T-cell (primary cell): ENCODE data around the gene ABCA7. TPM values are rescaled to one million over a fixed set of nuclear protein-coding genes. Genes with fewer than 3 reads are reported as not detected.

Experiments used
- ATAC-seq, 4 experiments: fragments of 200-7000 bp in 3 of 4; fragments of 150-1000 bp in 1 of 4; cut with Tn5 transposase; replicated peaks in 1 of 4; 1 replicate in 3 of 4; 2 replicates in 1 of 4; pipeline ENCODE4 v1.10.0; 2021; ENCODE audit warnings: moderate library complexity in 3 of 4, mild to moderate bottlenecking in 2 of 4, moderate number of reproducible peaks in 1 of 4
- CTCF ChIA-PET, 2 donors: fragments of 300-600 bp; sonication (Branson Sonifier 250); formaldehyde crosslinking; loops; one replicate each; lab custom pipeline; 2022; ENCODE audit warnings: antibody characterized with exemption in 2 of 2; lab: Charles Lee
- POLR2A ChIA-PET, 2 donors: fragments of 300-600 bp; sonication (Branson Sonifier 250); formaldehyde crosslinking; loops; one replicate each; lab custom pipeline; 2022; ENCODE audit warnings: antibody characterized with exemption in 2 of 2; lab: Charles Lee
- DNase-seq, 35 experiments: peaks; one replicate each; pipeline versions ENCODE4 v3.0.0 to v3.0.0-alpha.2; 2013 to 2023
- H3K27ac ChIP-seq: one replicate; pipeline ENCODE4 v1.5.1; 2013; ENCODE audit warnings: low read length
- H3K27me3 ChIP-seq, 2 experiments: replicated peaks in 1 of 2; 1 replicate in 1 of 2; 2 replicates in 1 of 2; pipeline versions ENCODE4 v1.6.1 to v1.7.0; 2013; ENCODE audit warnings: low read length in 1 of 2, mixed read lengths in 1 of 2; ENCODE audit not compliant: control insufficient read depth in 2 of 2, insufficient read depth in 2 of 2; ENCODE audit errors: extremely low read depth in 1 of 2
- H3K36me3 ChIP-seq, 2 donors: 1 replicate in 1 of 2; 2 replicates in 1 of 2; pipeline versions ENCODE4 v1.6.1 to v1.7.0; 2013; ENCODE audit warnings: low read length in 1 of 2; ENCODE audit not compliant: control insufficient read depth in 2 of 2, insufficient read depth in 1 of 2; ENCODE audit errors: extremely low read depth in 1 of 2
- H3K4me1 ChIP-seq, 2 experiments: 1 replicate in 1 of 2; 2 replicates in 1 of 2; pipeline versions ENCODE4 v1.6.1 to v1.7.0; 2013; ENCODE audit warnings: low read length in 2 of 2, mixed read lengths in 1 of 2; ENCODE audit not compliant: insufficient read depth in 2 of 2, control insufficient read depth in 1 of 2; ENCODE audit errors: extremely low read depth in 1 of 2
- H3K4me3 ChIP-seq, 2 donors: 1 replicate in 1 of 2; 2 replicates in 1 of 2; pipeline versions ENCODE4 v1.5.1 to v1.7.0; 2013; ENCODE audit warnings: mild to moderate bottlenecking in 2 of 2, low read length in 1 of 2, moderate library complexity in 1 of 2; ENCODE audit not compliant: control insufficient read depth in 1 of 2; ENCODE audit errors: extremely low read depth in 1 of 2
- H3K9me3 ChIP-seq: 2 replicates; pipeline ENCODE4 v1.7.0; 2013
- H3K27ac Mint-ChIP-seq, 2 donors: one replicate each; pipeline ENCODE4 v1.8.0; 2020 to 2021; ENCODE audit warnings: mild to moderate bottlenecking in 2 of 2, mixed read lengths in 2 of 2
- H3K27me3 Mint-ChIP-seq, 2 donors: one replicate each; pipeline ENCODE4 v1.8.0; 2021 to 2022; ENCODE audit warnings: mixed read lengths in 2 of 2
- H3K36me3 Mint-ChIP-seq: one replicate; pipeline ENCODE4 v1.8.0; 2021; ENCODE audit warnings: mixed read lengths
- H3K4me1 Mint-ChIP-seq, 3 donors: one replicate each; pipeline ENCODE4 v1.8.0; 2020 to 2022; ENCODE audit warnings: mixed read lengths in 3 of 3, mild to moderate bottlenecking in 1 of 3
- H3K4me3 Mint-ChIP-seq, 3 donors: one replicate each; pipeline ENCODE4 v1.8.0; 2020 to 2022; ENCODE audit warnings: mild to moderate bottlenecking in 3 of 3, mixed read lengths in 3 of 3, moderate library complexity in 3 of 3
- H3K9me3 Mint-ChIP-seq, 3 donors: one replicate each; pipeline ENCODE4 v1.8.0; 2020 to 2022; ENCODE audit warnings: mixed read lengths in 3 of 3
- WGBS: methylation state at CpG from one replicate; pipeline ENCODE4 v1.1.5; 2013; ENCODE audit warnings: missing lambda C conversion rate; ENCODE audit not compliant: insufficient coverage; 5-methylcytosine and 5-hydroxymethylcytosine counted together
- total RNA-seq, 35 experiments: library from RNA in 6 of 35; stranded (reverse) in 6 of 35; fragments of 120-200 nt in 1 of 35; gene quantifications; one replicate each; pipeline versions ENCODE4 v1.2.1 to v1.2.4 and lab custom pipeline; 2013 to 2026

The ABCA7 gene
- total RNA-seq, 5 donors from 2014 or later (not counting 1 experiment from before 2014, with no cell fraction given): 166 to 217 (median 178) TPM

GRCh38 chr19:996051-996838 lies 43.7 kb upstream of the ABCA7 start:
- H3K4me1 Mint-ChIP-seq: peaks cover 10 to 19% (median 14%) of the 10 kb centered on the region in 3 donors
- no peaks in the 10 kb centered on the region for H3K9me3 ChIP-seq
- 22% methylated on average over 60 of the region's 64 CpGs for WGBS
- ChIA-PET POLR2A (no interaction called here), CTCF (interaction anchor here in 1 of 2 donors (0.6 to 1.0 kb wide), 3 partner anchors 12 to 82 kb away, joined by 3 to 9 read pairs (median 3); partner anchors contain the start of gene WDR18)
- ATAC-seq: peak; percentile 50 to 82 (median 61)
- peak overlapping the region; percentile 45 to 52 for H3K4me3 ChIP-seq
- no peaks in the 10 kb centered on the region for H3K9me3 Mint-ChIP-seq
- peaks cover 2 to 31% of the 10 kb centered on the region in 2 experiments for H3K4me1 ChIP-seq
- peaks cover 13 to 22% of the 10 kb centered on the region in 2 donors for H3K27me3 Mint-ChIP-seq
- H3K36me3 Mint-ChIP-seq: peaks cover 3% of the 10 kb centered on the region
- peak; percentile 45 to 95 (median 80) for DNase-seq
- peak overlapping the region; percentile 49 to 69 for H3K27ac Mint-ChIP-seq
- H3K27me3 ChIP-seq: peaks cover 7 to 51% of the 10 kb centered on the region in 2 experiments
- H3K27ac ChIP-seq: peak overlapping the region; percentile 35
- peak overlapping the region; percentile 68 to 79 (median 70) for H3K4me3 Mint-ChIP-seq
- H3K36me3 ChIP-seq: peaks cover 3 to 22% of the 10 kb centered on the region in 2 donors

GRCh38 chr19:998064-998463 lies 41.8 kb upstream of the ABCA7 start:
- no peaks in the 10 kb centered on the region for H3K9me3 ChIP-seq
- 63% methylated on average over 4 of the region's 6 CpGs for WGBS
- H3K27me3 ChIP-seq: peaks cover 7 to 68% of the 10 kb centered on the region in 2 experiments
- Mint-ChIP-seq H3K27me3 (peaks cover 17 to 29% of the 10 kb centered on the region in 2 donors), H3K27ac (no peak overlapping the region), H3K9me3 (no peaks in the 10 kb centered on the region), H3K4me3 (no peak overlapping the region), H3K36me3 (no peaks in the 10 kb centered on the region), H3K4me1 (peaks cover 15 to 21% (median 15%) of the 10 kb centered on the region in 3 donors)
- POLR2A ChIA-PET: interaction anchor here in 1 of 2 donors (0.7 kb wide), 1 partner anchor 149 kb away, joined by 4 read pairs; no protein-coding TSS in a partner anchor
- no peak overlapping the region for H3K4me3 ChIP-seq
- no peak overlapping the region for H3K27ac ChIP-seq
- ATAC-seq (no peak), DNase-seq (no peak)
- peaks cover 0 to 13% of the 10 kb centered on the region in 2 donors for H3K36me3 ChIP-seq
- H3K4me1 ChIP-seq: peaks cover 2 to 39% of the 10 kb centered on the region in 2 experiments
- CTCF ChIA-PET: interaction anchor here in 1 of 2 donors (0.7 kb wide), 1 partner anchor 255 kb away, joined by 5 read pairs; no protein-coding TSS in a partner anchor

GRCh38 chr19:999379-999719 lies 40.6 kb upstream of the ABCA7 start:
- ChIA-PET CTCF (interaction anchor here (0.6 to 0.9 kb wide), 2 partner anchors 62 to 207 kb away, joined by 3 read pairs; no protein-coding TSS in a partner anchor), POLR2A (interaction anchor here in 1 of 2 donors (0.7 kb wide), 1 partner anchor 469 kb away, joined by 3 read pairs; no protein-coding TSS in a partner anchor)
- Histone ChIP-seq H3K36me3 (peaks cover 0 to 3% of the 10 kb centered on the region in 2 donors), H3K9me3 (no peaks in the 10 kb centered on the region), H3K27me3 (peaks cover 7 to 74% of the 10 kb centered on the region in 2 experiments), H3K4me3 (no peak overlapping the region), H3K27ac (no peak overlapping the region), H3K4me1 (peaks cover 2 to 39% of the 10 kb centered on the region in 2 experiments)
- Mint-ChIP-seq H3K9me3 (no peaks in the 10 kb centered on the region), H3K4me1 (peaks cover 15 to 21% (median 15%) of the 10 kb centered on the region in 3 donors), H3K36me3 (no peaks in the 10 kb centered on the region), H3K27me3 (peaks cover 17 to 29% of the 10 kb centered on the region in 2 donors), H3K4me3 (peak overlapping the region in 2 of 3 donors; percentile 54 to 66), H3K27ac (peak overlapping the region in 1 of 2 donors; percentile 57)
- no peak for DNase-seq
- ATAC-seq: no peak
- 65% methylated on average over 3 of the region's 3 CpGs for WGBS

- ChIA-PET POLR2A (no interaction called here), CTCF (interaction anchor here in 1 of 2 donors (0.9 kb wide), 1 partner anchor 208 kb away, joined by 3 read pairs; no protein-coding TSS in a partner anchor)
- no peaks in the 10 kb centered on the region for H3K9me3 Mint-ChIP-seq
- Histone ChIP-seq H3K27me3 (peaks cover 7 to 74% of the 10 kb centered on the region in 2 experiments), H3K36me3 (no peaks in the 10 kb centered on the region), H3K4me3 (peak within 1 kb of the TSS in 1 of 2 donors; percentile 32), H3K4me1 (peaks cover 2 to 39% of the 10 kb centered on the region in 2 experiments), H3K9me3 (no peaks in the 10 kb centered on the region), H3K27ac (no peak within 1 kb of the TSS)
- peak within 1 kb of the TSS in 1 of 2 donors; percentile 57 for H3K27ac Mint-ChIP-seq
- WGBS: 1% methylated on average over 43 of the region's 43 CpGs
- H3K36me3 Mint-ChIP-seq: no peaks in the 10 kb centered on the region
- H3K4me1 Mint-ChIP-seq: peaks cover 15 to 21% (median 15%) of the 10 kb centered on the region in 3 donors
- DNase-seq (peak in 32 of 35 experiments; percentile 29 to 74 (median 48)), ATAC-seq (peak; percentile 20 to 55 (median 30))
- peaks cover 17 to 29% of the 10 kb centered on the region in 2 donors for H3K27me3 Mint-ChIP-seq
- H3K4me3 Mint-ChIP-seq: peak within 1 kb of the TSS; percentile 36 to 66 (median 54)
Measured at GRCh38 chr19:1000095-1000494, 39.8 kb upstream of the ABCA7 start, which contains the start of gene GRIN3B. GRIN3B (plus strand) TSS chr19:1000419; CDS start chr19:1000438, 19 bp downstream.

GRCh38 chr19:1000591-1001537 lies 39.0 kb upstream of the ABCA7 start:
- H3K27ac Mint-ChIP-seq: no peak overlapping the region

More at GRCh38 chr19:1000591-1001537, 39.0 kb upstream of the ABCA7 start:
- 3% methylated on average over 66 of the region's 73 CpGs for WGBS
- H3K27ac ChIP-seq: no peak overlapping the region
- no peaks in the 10 kb centered on the region for H3K36me3 ChIP-seq
- peaks cover 7 to 68% of the 10 kb centered on the region in 2 experiments for H3K27me3 ChIP-seq
- POLR2A ChIA-PET: interaction anchor here in 1 of 2 donors (0.7 to 1.1 kb wide), 2 partner anchors 16 to 19 kb away, joined by 3 read pairs; no protein-coding TSS in a partner anchor
- peak overlapping the region in 1 of 2 donors; percentile 32 for H3K4me3 ChIP-seq
- Mint-ChIP-seq H3K36me3 (no peaks in the 10 kb centered on the region), H3K4me3 (peak overlapping the region; percentile 13 to 56 (median 36)), H3K9me3 (no peaks in the 10 kb centered on the region), H3K27me3 (peaks cover 17 to 29% of the 10 kb centered on the region in 2 donors), H3K4me1 (peaks cover 15 to 21% (median 15%) of the 10 kb centered on the region in 3 donors)
- ATAC-seq: no peak
- peaks cover 2 to 33% of the 10 kb centered on the region in 2 experiments for H3K4me1 ChIP-seq
- H3K9me3 ChIP-seq: no peaks in the 10 kb centered on the region
- no peak for DNase-seq
- CTCF ChIA-PET: interaction anchor here in 1 of 2 donors (0.5 to 0.7 kb wide), 3 partner anchors 21 to 129 kb away, joined by 4 to 6 read pairs (median 4); no protein-coding TSS in a partner anchor
